GM19240 (cell line): Measurements from ENCODE around the gene NHLH2.

Experiments
- DNase-seq: peaks from one replicate; pipeline ENCODE4 v3.0.0; 2011; ENCODE audit warnings: low spot score; ENCODE audit not compliant: insufficient read length

Gene NHLH2

GRCh38 chr1:115805597-115805996 is 35.3 kb downstream of the NHLH2 start:
- DNase-seq, result no peak

GRCh38 chr1:115802416-115802815 is 38.5 kb downstream of the NHLH2 start:
- no peak for DNase-seq

- DNase-seq, result no peak
Measured at GRCh38 chr1:115797486-115797885, 43.4 kb downstream of the NHLH2 start.

- no peak for DNase-seq
Measured at GRCh38 chr1:115796897-115797296, 44.0 kb downstream of the NHLH2 start.

- no peak for DNase-seq
Measured at GRCh38 chr1:115796036-115796435, 44.9 kb downstream of the NHLH2 start.

GRCh38 chr1:115794976-115795639 is 45.8 kb downstream of the NHLH2 start:
- DNase-seq, result no peak

DNA sequence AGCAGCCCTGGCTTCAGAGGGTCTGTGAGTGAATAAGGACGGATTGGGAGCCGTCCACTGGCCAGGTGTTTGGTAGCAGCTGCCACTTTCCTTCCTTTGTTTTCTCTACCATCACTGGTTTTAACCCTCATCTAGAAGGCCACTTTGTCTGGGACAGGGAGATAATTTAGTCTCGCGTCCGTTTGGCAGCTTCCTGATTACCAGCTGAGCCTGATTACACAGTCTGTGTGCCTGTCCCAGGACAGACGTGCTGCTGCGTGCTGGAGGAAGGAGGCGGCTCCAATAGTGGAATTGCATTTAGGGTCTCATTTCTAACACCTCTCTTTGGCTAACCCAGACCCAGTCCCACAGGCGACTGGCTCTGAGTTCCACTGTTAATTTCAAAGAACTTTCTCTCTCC is 47.8 kb downstream of the NHLH2 start:
- DNase-seq, result no peak

DNA sequence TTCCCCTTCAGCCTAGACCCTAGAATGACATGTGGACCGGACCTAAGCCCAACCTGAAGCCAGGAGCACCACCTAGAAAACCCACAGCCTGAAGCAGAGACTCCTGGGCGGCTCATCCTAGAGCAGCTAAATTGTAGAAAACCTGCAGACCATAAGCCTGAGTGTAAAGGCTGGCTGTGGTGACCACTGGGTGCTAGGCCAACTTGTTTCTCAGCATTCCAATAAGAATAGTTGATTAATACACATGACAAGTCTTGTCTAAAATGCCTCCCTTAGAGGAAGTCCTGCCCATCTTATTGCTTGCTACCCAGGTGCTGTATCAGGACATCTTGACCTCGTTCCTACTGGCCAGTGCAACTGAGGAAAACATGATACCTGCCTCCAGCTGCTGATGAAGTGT is 49.1 kb downstream of the NHLH2 start:
- no peak for DNase-seq

DNA sequence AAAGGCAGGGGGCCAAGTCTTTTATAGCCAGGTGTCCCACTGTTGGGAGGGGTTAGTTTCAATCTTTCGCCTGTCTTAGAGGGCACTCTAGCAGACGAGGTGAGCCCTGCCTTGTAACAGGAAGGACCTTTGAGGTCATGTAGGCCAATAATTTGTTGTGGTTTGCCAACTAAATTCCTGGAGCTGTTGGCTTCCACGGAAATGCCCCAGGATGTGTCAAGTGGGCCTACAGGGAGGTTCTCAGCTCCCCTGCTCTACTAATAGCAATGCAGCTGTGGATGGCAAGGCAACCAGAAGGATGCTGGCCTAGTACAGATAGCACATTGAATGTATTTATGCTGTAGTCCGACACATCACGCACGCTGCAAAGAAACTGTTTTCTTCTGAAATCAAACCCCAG is 50.1 kb downstream of the NHLH2 start:
- DNase-seq, result no peak

DNA sequence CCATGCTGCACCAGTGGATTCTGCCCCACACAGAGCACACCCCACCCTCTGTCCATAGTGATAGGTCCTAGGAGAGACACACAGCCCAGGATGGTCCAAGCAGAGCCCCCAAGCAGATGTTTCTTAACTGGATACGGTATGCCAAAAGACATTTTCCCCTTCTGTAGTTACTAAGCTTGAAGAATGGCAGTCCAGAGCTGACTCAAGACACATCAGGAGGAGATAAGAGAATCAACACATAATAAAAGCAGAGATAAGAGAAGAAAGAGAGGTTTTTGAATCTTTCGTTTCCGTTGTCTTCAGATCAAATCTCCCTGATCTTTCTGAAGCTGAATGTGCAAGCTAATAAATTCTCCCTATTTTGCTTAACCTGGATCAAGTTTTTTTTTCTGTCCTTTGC is 50.6 kb downstream of the NHLH2 start:
- no peak for DNase-seq
